K562 (cell line): Measurements from ENCODE around the gene RSPH9. TPM values are rescaled to one million over a fixed set of nuclear protein-coding genes. Genes with fewer than 3 reads are reported as not detected.
A peak's percentile ranks its signal among the peaks of the same experiment; 100 is the strongest.

Experiments used
- CEBPG ChIP-seq, 3 experiments: fragments of 200-800 bp in 1 of 3; sonication (Bioruptor generic) in 1 of 3; sonication (generic) in 1 of 3; formaldehyde crosslinking in 1 of 3; IDR thresholded peaks in 2 of 3; conservative IDR thresholded peaks in 1 of 3; 2 replicates each; pipeline versions ENCODE4 v1.6.1 to v1.8.0; 2016 to 2022; ENCODE audit warnings: missing compliant biosample characterization in 2 of 3, missing genetic modification characterization in 2 of 3, mild to moderate bottlenecking in 1 of 3, missing genetic modification reagents in 1 of 3
- EP300 ChIP-seq: IDR thresholded peaks from 2 replicates; pipeline ENCODE4 v1.6.1; 2012; ENCODE audit warnings: low read length, improper control_type of control experiment
- FOSL1 ChIP-seq: fragments of 200-800 bp; sonication (Bioruptor generic); conservative IDR thresholded peaks from 2 replicates; pipeline ENCODE4 v1.6.1; 2016; ENCODE audit warnings: missing genetic modification characterization, missing compliant biosample characterization
- FOXA1 ChIP-seq: fragments of 450-650 bp; IDR thresholded peaks from 2 replicates; pipeline ENCODE4 v1.6.1; 2016; ENCODE audit warnings: mild to moderate bottlenecking, borderline replicate concordance
- FOXK1 ChIP-seq: sonication (generic); formaldehyde crosslinking; IDR thresholded peaks from 2 replicates; pipeline ENCODE4 v1.8.0; 2022; ENCODE audit warnings: missing genetic modification reagents, mild to moderate bottlenecking, borderline replicate concordance
- HDAC2 ChIP-seq: fragments of 450-650 bp; IDR thresholded peaks from 2 replicates; pipeline ENCODE4 v1.6.1; 2016; ENCODE audit warnings: mild to moderate bottlenecking
- LCOR ChIP-seq: sonication (generic); formaldehyde crosslinking; IDR thresholded peaks from 2 replicates; pipeline ENCODE4 v1.8.0; 2022; ENCODE audit warnings: mild to moderate bottlenecking, missing genetic modification reagents
- MAX ChIP-seq: sonication (generic); formaldehyde crosslinking; IDR thresholded peaks from 2 replicates; pipeline ENCODE4 v1.9.0; 2022; ENCODE audit warnings: mild to moderate bottlenecking, missing genetic modification reagents
- MTA3 ChIP-seq: fragments of 450-650 bp; formaldehyde crosslinking; IDR thresholded peaks from 2 replicates; pipeline ENCODE4 v1.6.1; 2017; ENCODE audit warnings: mild to moderate bottlenecking, borderline replicate concordance
- NCOA2 ChIP-seq, 2 experiments: fragments of 450-650 bp; IDR thresholded peaks; 2 replicates each; pipeline ENCODE4 v1.6.1; 2018; ENCODE audit warnings: mild to moderate bottlenecking in 2 of 2, moderate library complexity in 1 of 2; ENCODE audit not compliant: partially characterized antibody in 2 of 2
- PHF8 ChIP-seq: fragments of 200-600 bp; sonication (generic); IDR thresholded peaks from 2 replicates; pipeline ENCODE4 v1.6.1; 2012; ENCODE audit warnings: mixed run types, mild to moderate bottlenecking, inconsistent platforms, low read length, moderate library complexity, borderline replicate concordance
- PKNOX1 ChIP-seq: fragments of 450-650 bp; IDR thresholded peaks from 2 replicates; pipeline ENCODE4 v1.6.1; 2016
- RBM17 ChIP-seq: fragments of 200-400 bp; formaldehyde crosslinking; IDR thresholded peaks from 2 replicates; pipeline ENCODE4 v1.6.1; 2017; ENCODE audit warnings: low read depth, mild to moderate bottlenecking, low read length, borderline replicate concordance
- RUNX1 ChIP-seq: sonication (generic); IDR thresholded peaks from 2 replicates; pipeline ENCODE4 v1.6.1; 2016; ENCODE audit warnings: antibody characterized with exemption, low read depth
- SRSF9 ChIP-seq: fragments of 200-400 bp; formaldehyde crosslinking; IDR thresholded peaks from 2 replicates; pipeline ENCODE4 v1.6.1; 2017; ENCODE audit warnings: low read depth, low read length, borderline replicate concordance
- SUPT5H ChIP-seq: fragments of 450-650 bp; IDR thresholded peaks from 2 replicates; pipeline ENCODE4 v1.6.1; 2016
- TAF15 ChIP-seq: fragments of 200-400 bp; formaldehyde crosslinking; IDR thresholded peaks from 2 replicates; pipeline ENCODE4 v1.6.1; 2017; ENCODE audit warnings: mild to moderate bottlenecking, low read depth, low read length, moderate library complexity
- TOE1 ChIP-seq, 2 experiments: fragments of 450-650 bp in 1 of 2; sonication (generic) in 1 of 2; formaldehyde crosslinking in 1 of 2; IDR thresholded peaks; 2 replicates each; pipeline versions ENCODE4 v1.7.1 to v1.8.0; 2016 to 2022; ENCODE audit warnings: borderline replicate concordance in 2 of 2, mild to moderate bottlenecking in 2 of 2, antibody characterized with exemption in 1 of 2, inconsistent platforms in 1 of 2, low read depth in 1 of 2, missing genetic modification reagents in 1 of 2, moderate library complexity in 1 of 2
- ZFP91 ChIP-seq: sonication (generic); formaldehyde crosslinking; IDR thresholded peaks from 2 replicates; pipeline ENCODE4 v1.8.0; 2022; ENCODE audit warnings: mild to moderate bottlenecking, missing genetic modification reagents
- ZNF740 ChIP-seq, 3 experiments: fragments of 200-800 bp in 1 of 3; sonication (Bioruptor generic) in 1 of 3; sonication (generic) in 1 of 3; formaldehyde crosslinking in 1 of 3; IDR thresholded peaks; 2 replicates each; pipeline versions ENCODE4 v1.6.1 to v1.8.0; 2016 to 2022; ENCODE audit warnings: mild to moderate bottlenecking in 2 of 3, missing compliant biosample characterization in 2 of 3, missing genetic modification characterization in 2 of 3, missing genetic modification reagents in 1 of 3
- ZSCAN32 ChIP-seq: fragments of 450-650 bp; formaldehyde crosslinking; IDR thresholded peaks from 2 replicates; pipeline ENCODE4 v1.4.0; 2020; ENCODE audit warnings: mild to moderate bottlenecking, moderate library complexity
- polyA plus RNA-seq, 8 experiments: library from polyadenylated mRNA; depleted of rRNA in 4 of 8; stranded (reverse) in 5 of 8; unstranded in 3 of 8; fragments of >200 nt; fragmentation: Nextera tagmentation in 2 of 8; fragmentation: Illumina TruSeq in 1 of 8; extraction: Ambion mirVana in 2 of 8; extraction: Trizol in 1 of 8; gene quantifications; 2 replicates each; pipeline versions ENCODE4 v1.2.1 to v1.2.3, GENCODE V29; 2011 to 2014; ENCODE audit warnings: inconsistent platforms in 1 of 8, missing spikeins in 1 of 8
- total RNA-seq, 7 experiments: library from RNA; depleted of rRNA in 6 of 7; stranded (reverse); fragments of >200 nt in 6 of 7; fragmentation: Illumina TruSeq in 2 of 7; extraction: Trizol in 2 of 7; gene quantifications; 2 replicates each; pipeline versions ENCODE4 v1.2.1 to v1.2.3, GENCODE V29; 2011 to 2021; ENCODE audit warnings: low replicate concordance in 1 of 7

The RSPH9 gene
- total and polyA plus RNA-seq, 9 of the 15 experiments (the other 6 are each of a cell fraction or from before 2014, with no cell fraction given): 0.05 to 0.60 (median 0.39) TPM; not detected in 6

GRCh38 chr6:43628393-43629103 lies 16.3 kb upstream of the RSPH9 start (continued):
- TF ChIP-seq PKNOX1 (peak; percentile 75), HDAC2 (peak; percentile 84; the same call in 1 of the 2 replicates), RUNX1 (no peak), ZFP91 (CRISPR knock-in tag) (peak; percentile 13; the same call in 1 of the 2 replicates), EP300 (peak; percentile 56; the same call in 1 of the 2 replicates), ZSCAN32 (CRISPR knock-in tag) (no peak; the same call in 1 of the 2 replicates), TOE1 (IDR thresholded peaks at IDR 0.05; ENCODE audit: borderline replicate concordance) (peak; percentile 79), TOE1 (CRISPR knock-in tag; IDR thresholded peaks at IDR 0.05; ENCODE audit: borderline replicate concordance, low read depth) (no peak; the same call in 1 of the 2 replicates), TAF15 (no peak), CEBPG (CRISPR knock-in tag; IDR thresholded peaks at IDR 0.05) (no peak), CEBPG (tag; conservative IDR thresholded peaks at IDR 0.05 in 1 of 2, IDR thresholded peaks at IDR 0.05 in 1 of 2) (no peak), FOXK1 (CRISPR knock-in tag) (peak; percentile 86; the same call in 1 of the 2 replicates), FOXA1 (no peak), FOSL1 (no peak), PHF8 (peak; percentile 43; the same call in 1 of the 2 replicates), LCOR (CRISPR knock-in tag) (no peak), ZNF740 (CRISPR knock-in tag; IDR thresholded peaks at IDR 0.05) (no peak), ZNF740 (tag; IDR thresholded peaks at IDR 0.05) (peak in 1 of 2 experiments; percentile 30; a peak in 1 of 4 replicates), MAX (CRISPR knock-in tag) (no peak), MTA3 (peak; percentile 77), SUPT5H (peak; percentile 90), RBM17 (no peak), NCOA2 (IDR thresholded peaks at IDR 0.05; ENCODE audit: partially characterized antibody in 2 of 2) (no peak), SRSF9 (no peak)
